ENCODE data around the gene ATN1.
A peak's percentile ranks its signal among the peaks of the same experiment; 100 is the strongest.

ATN1 gene

GRCh38 chr12:6947615-6948014, 19.9 kb downstream of the ATN1 start:
- Histone ChIP-seq H3K4me3 (replicated peaks; ENCODE audit: insufficient read depth, low read length) (no peak overlapping the region), H3K27ac (replicated peaks) (no peak overlapping the region), H3K27me3 (ENCODE audit: insufficient read depth, poor library complexity, severe bottlenecking) (no peaks in the 10 kb centered on the region)
- no peak for DNase-seq (ENCODE audit: low read depth in 1 of 2, low spot score in 1 of 2)
- TF ChIP-seq GABPA (IDR thresholded peaks at IDR 0.05; ENCODE audit: low read depth) (no peak), REST (IDR thresholded peaks at IDR 0.05; ENCODE audit: insufficient replicate concordance, low read depth) (no peak), CTCF (IDR thresholded peaks at IDR 0.05; ENCODE audit: insufficient read depth, low read length) (no peak), POLR2AphosphoS5 (IDR thresholded peaks at IDR 0.05; ENCODE audit: low read depth) (no peak), SPI1 (IDR thresholded peaks at IDR 0.05; ENCODE audit: borderline replicate concordance, low read depth) (no peak)

GRCh38 chr12:6948873-6949594, 21.3 kb downstream of the ATN1 start:
- TF ChIP-seq CTCF (IDR thresholded peaks at IDR 0.05; ENCODE audit: insufficient read depth, low read length) (peak; percentile 31), SPI1 (IDR thresholded peaks at IDR 0.05; ENCODE audit: borderline replicate concordance, low read depth) (no peak)
- Histone ChIP-seq H3K4me3 (replicated peaks; ENCODE audit: insufficient read depth, low read length) (no peak overlapping the region), H3K27me3 (ENCODE audit: insufficient read depth, poor library complexity, severe bottlenecking) (no peaks in the 10 kb centered on the region), H3K27ac (replicated peaks) (peak overlapping the region; percentile 45)
- no peak for DNase-seq (ENCODE audit: low read depth in 1 of 2, low spot score in 1 of 2)

GRCh38 chr12:6950401-6950801, 22.6 kb downstream of the ATN1 start:
- TF ChIP-seq CTCF (IDR thresholded peaks at IDR 0.05; ENCODE audit: insufficient read depth, low read length): no peak
- no peak for TF ChIP-seq SPI1 (IDR thresholded peaks at IDR 0.05; ENCODE audit: borderline replicate concordance, low read depth)
- TF ChIP-seq REST (IDR thresholded peaks at IDR 0.05; ENCODE audit: insufficient replicate concordance, low read depth): no peak
- no peak for TF ChIP-seq GABPA (IDR thresholded peaks at IDR 0.05; ENCODE audit: low read depth)
- no peak for TF ChIP-seq POLR2AphosphoS5 (IDR thresholded peaks at IDR 0.05; ENCODE audit: low read depth)
- peak overlapping the region; percentile 99 for H3K27ac ChIP-seq (replicated peaks)

More at GRCh38 chr12:6950401-6950801, 22.6 kb downstream of the ATN1 start:
- Histone ChIP-seq H3K27me3 (ENCODE audit: insufficient read depth, poor library complexity, severe bottlenecking) (no peaks in the 10 kb centered on the region), H3K4me3 (replicated peaks; ENCODE audit: insufficient read depth, low read length) (no peak overlapping the region)
- DNase-seq (ENCODE audit: low read depth in 1 of 2, low spot score in 1 of 2): no peak
